ENCODE data around the gene MAP2K4. TPM values are rescaled to one million over a fixed set of nuclear protein-coding genes. Genes with fewer than 3 reads are reported as not detected.

The MAP2K4 gene
- total RNA-seq, 2 experiments from 2014 or later: 12.3 to 29.1 TPM

- CTCF ChIA-PET (ENCODE audit: unreplicated experiment): no interaction called here
- H3K4me3 ChIP-seq (ENCODE audit: low read depth, low read length, poor library complexity, severe bottlenecking): no peak overlapping the region
- no peaks in the 10 kb centered on the region for H4K20me1 ChIP-seq (ENCODE audit: insufficient read depth, low read length)
- H3K4me2 ChIP-seq (ENCODE audit: low read length): no peak overlapping the region
- TF ChIP-seq CTCF (conservative IDR thresholded peaks at IDR 0.05; ENCODE audit: low read length) (no peak), EZH2phosphoT487 (IDR thresholded peaks at IDR 0.05; ENCODE audit: borderline replicate concordance, low read depth, low read length) (no peak)
- H3K79me2 ChIP-seq (ENCODE audit: insufficient read depth, low read depth, low read length): no peaks in the 10 kb centered on the region
- no peaks in the 10 kb centered on the region for H3K9me3 ChIP-seq (ENCODE audit: low read length)
- no peak overlapping the region for H2AFZ ChIP-seq (ENCODE audit: low read length)
- no peak overlapping the region for H3K27ac ChIP-seq (ENCODE audit: low read depth, low read length, poor library complexity, severe bottlenecking)
- DNase-seq (ENCODE audit: low spot score): no peak
- no TSS peak for BruUV-seq (replicated peaks)
- peaks cover 6% of the 10 kb centered on the region for H3K4me1 ChIP-seq (ENCODE audit: insufficient read depth, low read length, poor library complexity, severe bottlenecking)
- H3K9me2 ChIP-seq (ENCODE audit: insufficient read depth, low read length): no peaks in the 10 kb centered on the region; the same call in 1 of the 2 replicates
- POLR2A ChIA-PET: no interaction called here
- intact Hi-C loops (cut with micrococcal nuclease; ENCODE audit: unreplicated experiment): no loop called here
- H3K36me3 ChIP-seq (ENCODE audit: insufficient read depth, low read length): peaks cover 40% of the 10 kb centered on the region
These were observed 90.2 kb downstream of the MAP2K4 start for GRCh38 chr17:12110906-12111305.

- H3K27ac ChIP-seq (ENCODE audit: low read depth, low read length, poor library complexity, severe bottlenecking): no peak overlapping the region
- CTCF ChIA-PET (ENCODE audit: unreplicated experiment): no interaction called here
- BruUV-seq (replicated peaks): no TSS peak
These were observed 92.5 kb downstream of the MAP2K4 start for GRCh38 chr17:12113156-12113555.

GRCh38 chr17:12114686-12115418 is 94.2 kb downstream of the MAP2K4 start:
- peaks cover 52% of the 10 kb centered on the region for H3K36me3 ChIP-seq (ENCODE audit: insufficient read depth, low read length)
- H3K4me3 ChIP-seq (ENCODE audit: low read depth, low read length, poor library complexity, severe bottlenecking): no peak overlapping the region
- no TSS peak for BruUV-seq (replicated peaks)
- ChIA-PET POLR2A (interaction anchor here (1.2 kb wide), 1 partner anchor 9 kb away, joined by 3 read pairs; no protein-coding TSS in a partner anchor), CTCF (ENCODE audit: unreplicated experiment) (no interaction called here)
- DNase-seq (ENCODE audit: low spot score): no peak
- H3K9me3 ChIP-seq (ENCODE audit: low read length): no peaks in the 10 kb centered on the region
- H3K9me2 ChIP-seq (ENCODE audit: insufficient read depth, low read length): no peaks in the 10 kb centered on the region; the same call in 1 of the 2 replicates
- intact Hi-C loops (cut with micrococcal nuclease; ENCODE audit: unreplicated experiment): no loop called here
- H4K20me1 ChIP-seq (ENCODE audit: insufficient read depth, low read length): no peaks in the 10 kb centered on the region
- no peak overlapping the region for H3K4me2 ChIP-seq (ENCODE audit: low read length)
- no peak overlapping the region for H2AFZ ChIP-seq (ENCODE audit: low read length)
- no peaks in the 10 kb centered on the region for H3K79me2 ChIP-seq (ENCODE audit: insufficient read depth, low read depth, low read length)
- peaks cover 6% of the 10 kb centered on the region for H3K4me1 ChIP-seq (ENCODE audit: insufficient read depth, low read length, poor library complexity, severe bottlenecking)
- H3K27ac ChIP-seq (ENCODE audit: low read depth, low read length, poor library complexity, severe bottlenecking): no peak overlapping the region
- no peak for TF ChIP-seq EZH2phosphoT487 (IDR thresholded peaks at IDR 0.05; ENCODE audit: borderline replicate concordance, low read depth, low read length)
- no peak for TF ChIP-seq CTCF (conservative IDR thresholded peaks at IDR 0.05; ENCODE audit: low read length)

More at GRCh38 chr17:12113156-12113555, 92.5 kb downstream of the MAP2K4 start:
- no peaks in the 10 kb centered on the region for H4K20me1 ChIP-seq (ENCODE audit: insufficient read depth, low read length)
- TF ChIP-seq EZH2phosphoT487 (IDR thresholded peaks at IDR 0.05; ENCODE audit: borderline replicate concordance, low read depth, low read length): no peak
- no peaks in the 10 kb centered on the region; the same call in 1 of the 2 replicates for H3K9me2 ChIP-seq (ENCODE audit: insufficient read depth, low read length)
- H3K79me2 ChIP-seq (ENCODE audit: insufficient read depth, low read depth, low read length): no peaks in the 10 kb centered on the region
- DNase-seq (ENCODE audit: low spot score): no peak
- H2AFZ ChIP-seq (ENCODE audit: low read length): no peak overlapping the region
- H3K9me3 ChIP-seq (ENCODE audit: low read length): no peaks in the 10 kb centered on the region
- POLR2A ChIA-PET: interaction anchor here (0.6 kb wide), 1 partner anchor 76 kb away, joined by 3 read pairs; no protein-coding TSS in a partner anchor
- peaks cover 52% of the 10 kb centered on the region for H3K36me3 ChIP-seq (ENCODE audit: insufficient read depth, low read length)
- intact Hi-C loops (cut with micrococcal nuclease; ENCODE audit: unreplicated experiment): no loop called here
- H3K4me3 ChIP-seq (ENCODE audit: low read depth, low read length, poor library complexity, severe bottlenecking): no peak overlapping the region
- no peak overlapping the region for H3K4me2 ChIP-seq (ENCODE audit: low read length)
- H3K4me1 ChIP-seq (ENCODE audit: insufficient read depth, low read length, poor library complexity, severe bottlenecking): peaks cover 6% of the 10 kb centered on the region
